ENCODE measurements around the gene ATIC. TPM values are rescaled to one million over a fixed set of nuclear protein-coding genes. Genes with fewer than 3 reads are reported as not detected.

The ATIC gene
- total and polyA plus RNA-seq, 4 donors = 44.3 to 180 (median 75.9) TPM

DNA sequence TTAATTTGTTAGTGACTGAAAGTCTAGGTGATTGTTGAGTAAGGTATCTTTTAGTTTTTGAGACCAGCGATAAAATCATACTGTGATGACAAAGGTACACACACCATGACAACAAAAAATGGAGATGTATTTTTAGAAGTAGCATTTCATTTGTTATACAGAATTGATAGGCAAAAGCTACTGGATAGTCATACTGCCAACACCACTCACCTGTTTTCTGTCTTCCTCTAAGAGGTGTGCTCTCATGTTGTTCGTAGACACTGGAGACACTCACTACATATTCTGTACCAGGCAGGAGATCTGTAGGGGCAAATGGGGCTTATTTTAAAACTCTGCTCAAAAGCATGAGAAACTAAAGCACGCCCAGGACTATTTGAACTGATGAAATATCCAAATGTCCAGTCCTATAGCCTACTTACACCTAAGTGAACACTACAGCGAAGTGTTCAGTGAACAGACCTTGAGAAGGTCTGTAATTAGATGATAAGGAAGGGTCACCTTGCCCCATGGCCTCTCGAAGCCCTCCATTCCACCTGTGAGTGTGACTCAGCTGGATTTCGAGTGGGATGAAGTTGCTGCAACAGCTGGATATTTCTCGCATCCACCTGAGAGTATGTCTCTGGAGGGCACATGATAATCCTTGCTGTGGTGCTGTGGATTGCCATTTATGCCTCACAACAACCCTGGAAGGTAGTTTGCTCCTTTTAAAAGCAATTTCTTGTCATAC, 76.3 kb downstream of the ATIC start:
- no peaks in the 10 kb centered on the region for H3K4me1 ChIP-seq (ENCODE audit: control insufficient read depth in 5 of 5, insufficient read depth in 5 of 5, low read length in 5 of 5)
- ATAC-seq (ENCODE audit: insufficient read depth, low FRiP score) = no peak
- H3K4me3 ChIP-seq = no peak overlapping the region
- H3K27me3 ChIP-seq (ENCODE audit: control insufficient read depth in 3 of 3, insufficient read depth in 3 of 3, low read length in 2 of 3) = no peaks in the 10 kb centered on the region
- H3K27ac ChIP-seq (ENCODE audit: low read depth in 1 of 2, low read length in 1 of 2) = no peak overlapping the region
- no peak for DNase-seq
- H3K36me3 ChIP-seq (ENCODE audit: control insufficient read depth in 4 of 4, insufficient read depth in 4 of 4, low read length in 4 of 4) = peaks cover 9 to 72% (median 39%) of the 10 kb centered on the region in 4 donors
- TF ChIP-seq, protein P1, sequence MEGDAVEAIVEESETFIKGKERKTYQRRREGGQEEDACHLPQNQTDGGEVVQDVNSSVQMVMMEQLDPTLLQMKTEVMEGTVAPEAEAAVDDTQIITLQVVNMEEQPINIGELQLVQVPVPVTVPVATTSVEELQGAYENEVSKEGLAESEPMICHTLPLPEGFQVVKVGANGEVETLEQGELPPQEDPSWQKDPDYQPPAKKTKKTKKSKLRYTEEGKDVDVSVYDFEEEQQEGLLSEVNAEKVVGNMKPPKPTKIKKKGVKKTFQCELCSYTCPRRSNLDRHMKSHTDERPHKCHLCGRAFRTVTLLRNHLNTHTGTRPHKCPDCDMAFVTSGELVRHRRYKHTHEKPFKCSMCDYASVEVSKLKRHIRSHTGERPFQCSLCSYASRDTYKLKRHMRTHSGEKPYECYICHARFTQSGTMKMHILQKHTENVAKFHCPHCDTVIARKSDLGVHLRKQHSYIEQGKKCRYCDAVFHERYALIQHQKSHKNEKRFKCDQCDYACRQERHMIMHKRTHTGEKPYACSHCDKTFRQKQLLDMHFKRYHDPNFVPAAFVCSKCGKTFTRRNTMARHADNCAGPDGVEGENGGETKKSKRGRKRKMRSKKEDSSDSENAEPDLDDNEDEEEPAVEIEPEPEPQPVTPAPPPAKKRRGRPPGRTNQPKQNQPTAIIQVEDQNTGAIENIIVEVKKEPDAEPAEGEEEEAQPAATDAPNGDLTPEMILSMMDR (IDR thresholded peaks at IDR 0.05; ENCODE audit: control extremely low read depth, extremely low read depth) = no peak
- no peaks in the 10 kb centered on the region for H3K9me3 ChIP-seq (ENCODE audit: control insufficient read depth in 4 of 4, insufficient read depth in 3 of 4, low read length in 3 of 4)
- WGBS, 2 donors = 90 to 91% methylated on average over 7 of the region's 7 CpGs
- H3K9ac ChIP-seq (ENCODE audit: insufficient read depth in 1 of 2, low read length in 2 of 2) = no peak overlapping the region

DNA sequence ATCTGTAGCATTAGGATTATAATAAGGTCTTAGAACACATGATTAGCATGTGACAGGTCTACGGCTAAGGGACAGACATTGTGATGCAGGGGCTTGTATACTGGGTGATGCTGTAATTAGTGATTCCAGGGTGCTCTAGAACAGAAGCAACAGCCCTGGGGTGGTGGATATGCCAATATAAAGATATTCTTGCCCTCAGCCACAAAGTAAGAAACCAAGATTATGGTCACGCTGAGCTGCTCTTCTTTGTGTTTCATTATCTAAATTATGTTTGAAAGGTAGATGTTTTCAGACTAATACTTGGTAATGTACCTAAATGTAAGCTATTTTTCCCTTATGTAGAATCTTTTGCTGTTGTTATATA, 78.7 kb downstream of the ATIC start:
- no peaks in the 10 kb centered on the region for H3K4me1 ChIP-seq (ENCODE audit: control insufficient read depth in 5 of 5, insufficient read depth in 5 of 5, low read length in 5 of 5)
- H3K4me3 ChIP-seq = no peak overlapping the region
- H3K27me3 ChIP-seq (ENCODE audit: control insufficient read depth in 3 of 3, insufficient read depth in 3 of 3, low read length in 2 of 3) = no peaks in the 10 kb centered on the region
- ATAC-seq (ENCODE audit: insufficient read depth, low FRiP score) (no peak), DNase-seq (no peak)
- TF ChIP-seq, protein P1 (IDR thresholded peaks at IDR 0.05; ENCODE audit: control extremely low read depth, extremely low read depth) = no peak
- peak overlapping the region in 1 of 2 donors; percentile 4 for H3K27ac ChIP-seq (ENCODE audit: low read depth in 1 of 2, low read length in 1 of 2)
- no peaks in the 10 kb centered on the region for H3K9me3 ChIP-seq (ENCODE audit: control insufficient read depth in 4 of 4, insufficient read depth in 3 of 4, low read length in 3 of 4)
- no peak overlapping the region for H3K9ac ChIP-seq (ENCODE audit: insufficient read depth in 1 of 2, low read length in 2 of 2)
- peaks cover 8 to 74% (median 39%) of the 10 kb centered on the region in 4 donors for H3K36me3 ChIP-seq (ENCODE audit: control insufficient read depth in 4 of 4, insufficient read depth in 4 of 4, low read length in 4 of 4)
- WGBS, 2 donors = 93 to 98% methylated on average over 2 of the region's 2 CpGs

DNA sequence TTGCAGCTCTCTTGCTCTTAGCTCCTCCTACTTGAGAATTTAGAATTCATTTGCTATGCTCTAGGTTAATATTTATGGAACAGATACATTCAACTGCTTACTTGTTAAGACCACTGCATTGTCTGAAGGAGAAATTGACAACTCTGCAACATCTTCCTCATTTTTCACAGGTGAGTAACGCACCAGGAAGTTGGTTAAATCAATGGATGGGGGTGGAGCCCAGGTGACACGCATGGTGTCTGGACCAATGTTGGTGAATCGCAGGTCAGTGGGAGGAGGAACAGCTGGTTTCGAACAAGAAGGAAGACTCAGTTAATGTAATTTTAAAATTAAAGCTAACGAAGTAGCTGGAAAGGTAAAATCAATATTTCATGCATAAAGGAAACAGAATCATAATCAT, 79.7 kb downstream of the ATIC start:
- DNase-seq = no peak
- TF ChIP-seq, protein P1 (IDR thresholded peaks at IDR 0.05; ENCODE audit: control extremely low read depth, extremely low read depth) = no peak
- Histone ChIP-seq H3K36me3 (ENCODE audit: control insufficient read depth in 4 of 4, insufficient read depth in 4 of 4, low read length in 4 of 4) (peaks cover 8 to 81% (median 42%) of the 10 kb centered on the region in 4 donors), H3K9me3 (ENCODE audit: control insufficient read depth in 4 of 4, insufficient read depth in 3 of 4, low read length in 3 of 4) (no peaks in the 10 kb centered on the region), H3K4me1 (ENCODE audit: control insufficient read depth in 5 of 5, insufficient read depth in 5 of 5, low read length in 5 of 5) (no peaks in the 10 kb centered on the region), H3K27me3 (ENCODE audit: control insufficient read depth in 3 of 3, insufficient read depth in 3 of 3, low read length in 2 of 3) (no peaks in the 10 kb centered on the region), H3K4me3 (no peak overlapping the region), H3K9ac (ENCODE audit: insufficient read depth in 1 of 2, low read length in 2 of 2) (no peak overlapping the region), H3K27ac (ENCODE audit: low read depth in 1 of 2, low read length in 1 of 2) (no peak overlapping the region)
- ATAC-seq (ENCODE audit: insufficient read depth, low FRiP score) = no peak
- WGBS, 2 donors = 83 to 94% methylated on average over 5 of the region's 5 CpGs

DNA sequence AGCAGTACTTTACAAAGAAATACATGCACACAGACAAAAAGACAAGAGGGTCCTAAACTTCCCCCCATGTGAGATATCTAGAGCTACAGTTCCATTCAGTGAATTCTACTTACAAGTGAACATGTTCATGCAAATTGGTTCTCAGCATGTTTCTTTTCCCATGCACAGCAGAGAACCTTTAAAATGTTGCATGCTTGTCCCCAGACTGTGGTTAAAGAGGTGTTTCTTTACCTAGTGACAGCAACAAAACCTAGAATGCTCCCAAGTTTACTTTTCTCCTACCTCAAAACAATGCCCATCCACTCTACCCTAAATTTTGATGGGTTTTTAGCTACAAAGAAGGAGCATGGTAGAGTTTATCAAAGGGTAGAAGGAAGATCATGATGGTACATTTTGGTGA, 80.3 kb downstream of the ATIC start:
- no peaks in the 10 kb centered on the region for H3K27me3 ChIP-seq (ENCODE audit: control insufficient read depth in 3 of 3, insufficient read depth in 3 of 3, low read length in 2 of 3)
- H3K9ac ChIP-seq (ENCODE audit: insufficient read depth in 1 of 2, low read length in 2 of 2) = no peak overlapping the region
- DNase-seq (no peak), ATAC-seq (ENCODE audit: insufficient read depth, low FRiP score) (no peak)
- H3K9me3 ChIP-seq (ENCODE audit: control insufficient read depth in 4 of 4, insufficient read depth in 3 of 4, low read length in 3 of 4) = no peaks in the 10 kb centered on the region
- H3K27ac ChIP-seq (ENCODE audit: low read depth in 1 of 2, low read length in 1 of 2) = no peak overlapping the region
- H3K4me3 ChIP-seq = no peak overlapping the region
- peaks cover 5 to 82% (median 45%) of the 10 kb centered on the region in 4 donors for H3K36me3 ChIP-seq (ENCODE audit: control insufficient read depth in 4 of 4, insufficient read depth in 4 of 4, low read length in 4 of 4)
- TF ChIP-seq, protein P1 (IDR thresholded peaks at IDR 0.05; ENCODE audit: control extremely low read depth, extremely low read depth) = no peak
- no peaks in the 10 kb centered on the region for H3K4me1 ChIP-seq (ENCODE audit: control insufficient read depth in 5 of 5, insufficient read depth in 5 of 5, low read length in 5 of 5)
